Ishikawa (cell line): Measurements from ENCODE around the gene SRD5A1.

Source experiments
- CREB1 ChIP-seq: IDR thresholded peaks from 2 replicates; pipeline ENCODE4 v1.6.1; 2012; ENCODE audit warnings: low read depth
- EGR1 ChIP-seq: IDR thresholded peaks from 2 replicates; pipeline ENCODE4 v1.6.1; 2012
- EP300 ChIP-seq: IDR thresholded peaks from 2 replicates; pipeline ENCODE4 v1.6.1; 2012; ENCODE audit warnings: borderline replicate concordance
- FOXM1 ChIP-seq: IDR thresholded peaks from 2 replicates; pipeline ENCODE4 v1.6.1; 2012; ENCODE audit warnings: low read depth, borderline replicate concordance
- NFIC ChIP-seq: IDR thresholded peaks from 2 replicates; pipeline ENCODE4 v1.6.1; 2012
- RAD21 ChIP-seq: IDR thresholded peaks from 2 replicates; pipeline ENCODE4 v1.6.1; 2012; ENCODE audit warnings: low read depth
- TAF1 ChIP-seq: IDR thresholded peaks from 2 replicates; pipeline ENCODE4 v1.6.1; 2012; ENCODE audit warnings: low read depth, mild to moderate bottlenecking
- TEAD4 ChIP-seq: IDR thresholded peaks from 2 replicates; pipeline ENCODE4 v1.6.1; 2012
- YY1 ChIP-seq: IDR thresholded peaks from 2 replicates; pipeline ENCODE4 v1.6.1; 2012; ENCODE audit warnings: low read depth
- ZBTB7A ChIP-seq: IDR thresholded peaks from 2 replicates; pipeline ENCODE4 v1.6.1; 2012; ENCODE audit warnings: low read depth
- TF ChIP-seq, protein P1 (sequence below): IDR thresholded peaks from 2 replicates; pipeline ENCODE4 v1.6.1; 2012; ENCODE audit warnings: low read depth, mild to moderate bottlenecking
- TF ChIP-seq, protein P2 (sequence below): IDR thresholded peaks from 2 replicates; pipeline ENCODE4 v1.6.1; 2012
- TF ChIP-seq, protein P3 (sequence below): IDR thresholded peaks from 2 replicates; pipeline ENCODE4 v1.6.1; 2012

DNA sequence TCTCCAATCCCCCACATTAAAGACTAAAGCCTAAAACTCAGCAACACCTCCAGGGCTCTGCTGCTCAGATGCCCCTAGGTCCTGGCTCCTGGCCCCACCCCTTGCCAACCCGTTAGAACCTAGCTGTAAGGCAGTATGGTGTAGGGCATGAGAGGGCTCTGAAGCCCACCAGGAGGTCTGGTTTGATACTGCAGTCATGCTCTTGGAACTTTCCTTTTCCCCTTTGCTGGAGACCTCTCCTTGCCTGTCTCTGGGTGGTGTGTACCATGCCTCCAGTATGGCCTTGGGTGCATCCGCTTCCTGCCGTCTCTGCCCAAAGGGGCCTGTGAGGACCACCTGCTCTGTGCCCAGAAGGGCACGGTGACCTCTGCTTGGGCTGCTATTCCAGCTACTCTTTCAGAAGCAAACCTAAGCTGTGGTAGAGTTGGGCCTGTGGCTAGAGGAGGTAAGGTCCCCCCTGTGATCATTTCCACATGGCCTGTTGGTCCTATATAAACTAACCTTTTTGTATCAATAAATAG, 83.4 kb downstream of the SRD5A1 start:
- no peak for TF ChIP-seq FOXM1
- TF ChIP-seq, protein P1, sequence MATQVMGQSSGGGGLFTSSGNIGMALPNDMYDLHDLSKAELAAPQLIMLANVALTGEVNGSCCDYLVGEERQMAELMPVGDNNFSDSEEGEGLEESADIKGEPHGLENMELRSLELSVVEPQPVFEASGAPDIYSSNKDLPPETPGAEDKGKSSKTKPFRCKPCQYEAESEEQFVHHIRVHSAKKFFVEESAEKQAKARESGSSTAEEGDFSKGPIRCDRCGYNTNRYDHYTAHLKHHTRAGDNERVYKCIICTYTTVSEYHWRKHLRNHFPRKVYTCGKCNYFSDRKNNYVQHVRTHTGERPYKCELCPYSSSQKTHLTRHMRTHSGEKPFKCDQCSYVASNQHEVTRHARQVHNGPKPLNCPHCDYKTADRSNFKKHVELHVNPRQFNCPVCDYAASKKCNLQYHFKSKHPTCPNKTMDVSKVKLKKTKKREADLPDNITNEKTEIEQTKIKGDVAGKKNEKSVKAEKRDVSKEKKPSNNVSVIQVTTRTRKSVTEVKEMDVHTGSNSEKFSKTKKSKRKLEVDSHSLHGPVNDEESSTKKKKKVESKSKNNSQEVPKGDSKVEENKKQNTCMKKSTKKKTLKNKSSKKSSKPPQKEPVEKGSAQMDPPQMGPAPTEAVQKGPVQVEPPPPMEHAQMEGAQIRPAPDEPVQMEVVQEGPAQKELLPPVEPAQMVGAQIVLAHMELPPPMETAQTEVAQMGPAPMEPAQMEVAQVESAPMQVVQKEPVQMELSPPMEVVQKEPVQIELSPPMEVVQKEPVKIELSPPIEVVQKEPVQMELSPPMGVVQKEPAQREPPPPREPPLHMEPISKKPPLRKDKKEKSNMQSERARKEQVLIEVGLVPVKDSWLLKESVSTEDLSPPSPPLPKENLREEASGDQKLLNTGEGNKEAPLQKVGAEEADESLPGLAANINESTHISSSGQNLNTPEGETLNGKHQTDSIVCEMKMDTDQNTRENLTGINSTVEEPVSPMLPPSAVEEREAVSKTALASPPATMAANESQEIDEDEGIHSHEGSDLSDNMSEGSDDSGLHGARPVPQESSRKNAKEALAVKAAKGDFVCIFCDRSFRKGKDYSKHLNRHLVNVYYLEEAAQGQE = no peak
- TF ChIP-seq, protein P2, sequence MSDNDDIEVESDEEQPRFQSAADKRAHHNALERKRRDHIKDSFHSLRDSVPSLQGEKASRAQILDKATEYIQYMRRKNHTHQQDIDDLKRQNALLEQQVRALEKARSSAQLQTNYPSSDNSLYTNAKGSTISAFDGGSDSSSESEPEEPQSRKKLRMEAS = no peak
- no peak for TF ChIP-seq EGR1
- no peak for TF ChIP-seq TAF1
- TF ChIP-seq, protein P3, sequence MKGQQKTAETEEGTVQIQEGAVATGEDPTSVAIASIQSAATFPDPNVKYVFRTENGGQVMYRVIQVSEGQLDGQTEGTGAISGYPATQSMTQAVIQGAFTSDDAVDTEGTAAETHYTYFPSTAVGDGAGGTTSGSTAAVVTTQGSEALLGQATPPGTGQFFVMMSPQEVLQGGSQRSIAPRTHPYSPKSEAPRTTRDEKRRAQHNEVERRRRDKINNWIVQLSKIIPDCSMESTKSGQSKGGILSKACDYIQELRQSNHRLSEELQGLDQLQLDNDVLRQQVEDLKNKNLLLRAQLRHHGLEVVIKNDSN = no peak
- no peak for TF ChIP-seq YY1
- TF ChIP-seq ZBTB7A = no peak
- TF ChIP-seq CREB1 = no peak
- no peak for TF ChIP-seq TEAD4
- TF ChIP-seq NFIC = no peak
- no peak for TF ChIP-seq RAD21
- TF ChIP-seq EP300 = no peak
